ENCODE measurements around the gene UBL4B. TPM values are rescaled to one million over a fixed set of nuclear protein-coding genes. Genes with fewer than 3 reads are reported as not detected.

The UBL4B gene
- total RNA-seq, 6 experiments from 2014 or later = not detected

DNA sequence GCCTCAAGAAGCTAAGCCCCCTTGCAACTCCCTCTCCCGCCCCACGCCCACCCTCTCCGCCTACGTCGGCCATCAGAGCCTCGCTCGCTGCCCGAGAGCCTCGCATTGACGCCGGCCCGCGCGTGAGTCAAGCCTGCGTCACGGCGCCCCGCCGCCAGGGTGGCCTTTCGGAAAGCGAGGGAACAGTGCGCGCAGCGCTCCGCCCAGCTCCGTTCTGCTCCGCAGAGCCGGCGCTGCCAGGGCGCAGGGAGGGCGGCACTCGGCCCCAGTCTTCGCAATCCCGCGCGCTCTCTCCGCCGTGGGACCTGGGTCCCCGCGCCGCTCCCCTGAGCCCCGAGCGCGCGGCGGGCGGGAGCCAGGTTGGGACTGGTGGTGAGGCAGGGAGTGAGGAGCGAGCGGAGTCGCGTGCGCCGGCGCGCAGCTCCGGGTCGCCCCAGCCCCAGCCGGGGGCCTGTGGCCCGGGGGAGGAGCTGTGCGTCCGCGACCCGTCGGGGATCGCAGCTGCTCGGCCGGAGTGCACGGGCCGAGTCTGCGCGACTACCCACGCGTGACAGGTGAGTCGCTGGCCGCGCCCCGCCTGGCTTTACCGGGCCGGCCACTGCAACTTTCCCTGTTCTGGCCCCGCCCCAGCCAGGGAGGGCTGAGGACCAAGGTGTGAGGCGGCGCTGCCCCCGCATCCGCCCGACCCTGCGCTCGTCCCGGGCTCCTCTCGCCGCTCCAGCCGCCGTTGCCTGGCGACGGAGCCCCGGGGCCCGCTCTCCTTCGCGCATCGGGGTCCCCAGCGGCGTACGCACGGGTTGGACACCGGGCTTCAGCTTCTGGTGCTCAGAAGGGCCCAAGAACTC is 38.3 kb downstream of the UBL4B start, which contains the start of gene SLC6A17:
SLC6A17 (plus strand) TSS at position 165 of the 845 bp plus-strand sequence. CDS start 16,436 bp downstream, outside the sequence.
- WGBS (ENCODE audit: insufficient coverage, low coverage, low lambda C conversion rate, missing lambda C conversion rate) = no CpG with 5 or more reads among the region's 104 CpGs
- H3K4me3 ChIP-seq = no peak within 1 kb of the TSS
- no peaks in the 10 kb centered on the region for H3K4me1 ChIP-seq
- intact Hi-C loops (cut with DNase I) = no loop called here
- H3K36me3 ChIP-seq = no peaks in the 10 kb centered on the region
- H3K27me3 ChIP-seq = no peaks in the 10 kb centered on the region
- H3K9me3 ChIP-seq = no peaks in the 10 kb centered on the region
- no peak for DNase-seq
- no peak for TF ChIP-seq POLR2A (IDR thresholded peaks at IDR 0.05)
- TF ChIP-seq, protein P1, sequence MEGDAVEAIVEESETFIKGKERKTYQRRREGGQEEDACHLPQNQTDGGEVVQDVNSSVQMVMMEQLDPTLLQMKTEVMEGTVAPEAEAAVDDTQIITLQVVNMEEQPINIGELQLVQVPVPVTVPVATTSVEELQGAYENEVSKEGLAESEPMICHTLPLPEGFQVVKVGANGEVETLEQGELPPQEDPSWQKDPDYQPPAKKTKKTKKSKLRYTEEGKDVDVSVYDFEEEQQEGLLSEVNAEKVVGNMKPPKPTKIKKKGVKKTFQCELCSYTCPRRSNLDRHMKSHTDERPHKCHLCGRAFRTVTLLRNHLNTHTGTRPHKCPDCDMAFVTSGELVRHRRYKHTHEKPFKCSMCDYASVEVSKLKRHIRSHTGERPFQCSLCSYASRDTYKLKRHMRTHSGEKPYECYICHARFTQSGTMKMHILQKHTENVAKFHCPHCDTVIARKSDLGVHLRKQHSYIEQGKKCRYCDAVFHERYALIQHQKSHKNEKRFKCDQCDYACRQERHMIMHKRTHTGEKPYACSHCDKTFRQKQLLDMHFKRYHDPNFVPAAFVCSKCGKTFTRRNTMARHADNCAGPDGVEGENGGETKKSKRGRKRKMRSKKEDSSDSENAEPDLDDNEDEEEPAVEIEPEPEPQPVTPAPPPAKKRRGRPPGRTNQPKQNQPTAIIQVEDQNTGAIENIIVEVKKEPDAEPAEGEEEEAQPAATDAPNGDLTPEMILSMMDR (IDR thresholded peaks at IDR 0.05) = no peak
- peak in 1 of 4 donors; percentile 15 for ATAC-seq
- H3K27ac ChIP-seq = no peak within 1 kb of the TSS

DNA sequence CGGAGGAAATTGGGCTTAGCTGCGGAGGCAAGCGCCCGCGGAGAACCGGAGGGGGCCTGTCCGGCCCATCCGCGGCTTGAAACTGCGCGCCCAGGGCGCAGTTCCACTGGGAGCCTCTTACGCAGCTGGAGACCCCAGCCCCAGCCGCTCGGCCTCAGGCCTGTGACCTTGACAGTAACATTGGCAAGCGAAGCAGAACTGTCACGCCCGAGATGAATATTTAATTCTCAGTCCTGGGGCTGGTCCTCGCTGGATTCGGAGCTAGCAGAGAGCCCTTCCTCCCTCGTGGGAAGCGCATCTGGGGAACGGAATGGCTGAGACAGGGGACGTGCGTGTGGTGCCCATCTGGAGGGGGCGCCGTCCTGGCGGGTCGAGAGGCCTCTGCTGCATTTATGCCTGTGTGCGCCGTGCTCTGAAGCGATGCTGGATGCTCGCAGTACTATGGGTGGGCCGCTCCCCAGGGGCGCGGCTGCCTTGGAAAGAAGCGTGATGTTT is 39.0 kb downstream of the UBL4B start:
- no peak overlapping the region for H3K27ac ChIP-seq
- intact Hi-C loops (cut with DNase I) = no loop called here
- H3K27me3 ChIP-seq = no peaks in the 10 kb centered on the region
- no peaks in the 10 kb centered on the region for H3K9me3 ChIP-seq
- TF ChIP-seq, protein P1 (IDR thresholded peaks at IDR 0.05) = no peak
- TF ChIP-seq POLR2A (IDR thresholded peaks at IDR 0.05) = no peak
- no peaks in the 10 kb centered on the region for H3K4me1 ChIP-seq
- no peak overlapping the region for H3K4me3 ChIP-seq
- ATAC-seq (no peak), DNase-seq (no peak)
- H3K36me3 ChIP-seq = no peaks in the 10 kb centered on the region
- 26% methylated on average over 3 of the region's 37 CpGs for WGBS (ENCODE audit: insufficient coverage, low coverage, low lambda C conversion rate, missing lambda C conversion rate)

DNA sequence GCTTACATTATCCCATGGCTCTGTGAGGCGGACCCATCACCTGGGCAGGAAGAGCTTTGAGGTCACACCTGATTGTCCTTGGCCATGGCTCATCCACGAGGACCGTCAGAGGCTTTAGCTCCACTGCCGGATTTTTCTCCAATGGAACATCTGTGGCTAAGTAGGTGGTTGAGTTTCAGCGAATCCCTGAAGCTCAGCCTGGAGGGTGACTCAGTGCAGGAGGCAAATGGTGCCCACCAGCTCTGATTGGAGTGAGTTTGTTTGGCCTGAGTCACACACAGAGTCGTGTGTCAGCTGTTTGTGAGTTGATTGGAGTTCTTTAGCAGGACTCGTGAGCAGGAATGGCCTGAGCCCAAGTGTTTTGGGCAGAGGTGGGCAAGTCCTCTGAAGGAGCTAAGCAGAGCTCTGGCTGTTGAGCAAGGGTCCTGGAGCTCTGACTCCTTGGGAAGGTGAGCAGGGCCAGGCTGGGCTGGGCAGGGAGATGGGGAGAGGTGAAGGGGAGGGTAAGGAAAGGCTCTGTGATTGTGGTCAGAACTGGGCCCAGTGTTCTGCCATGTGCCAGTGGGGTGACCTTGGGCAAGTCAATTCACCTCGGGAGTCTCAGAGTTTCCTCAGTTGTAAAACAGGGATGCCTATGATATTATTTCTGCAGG is 40.0 kb downstream of the UBL4B start:
- no peaks in the 10 kb centered on the region for H3K36me3 ChIP-seq
- H3K27me3 ChIP-seq = no peaks in the 10 kb centered on the region
- TF ChIP-seq, protein P1 (IDR thresholded peaks at IDR 0.05) = no peak
- no peak for TF ChIP-seq POLR2A (IDR thresholded peaks at IDR 0.05)
- no peak overlapping the region for H3K27ac ChIP-seq
- intact Hi-C loops (cut with DNase I) = no loop called here
- H3K4me1 ChIP-seq = no peaks in the 10 kb centered on the region
- no peak overlapping the region for H3K4me3 ChIP-seq
- ATAC-seq = peak in 1 of 4 donors; percentile 13
- WGBS (ENCODE audit: insufficient coverage, low coverage, low lambda C conversion rate, missing lambda C conversion rate) = 45% methylated on average over 6 of the region's 8 CpGs
- no peak for DNase-seq
- no peaks in the 10 kb centered on the region for H3K9me3 ChIP-seq

DNA sequence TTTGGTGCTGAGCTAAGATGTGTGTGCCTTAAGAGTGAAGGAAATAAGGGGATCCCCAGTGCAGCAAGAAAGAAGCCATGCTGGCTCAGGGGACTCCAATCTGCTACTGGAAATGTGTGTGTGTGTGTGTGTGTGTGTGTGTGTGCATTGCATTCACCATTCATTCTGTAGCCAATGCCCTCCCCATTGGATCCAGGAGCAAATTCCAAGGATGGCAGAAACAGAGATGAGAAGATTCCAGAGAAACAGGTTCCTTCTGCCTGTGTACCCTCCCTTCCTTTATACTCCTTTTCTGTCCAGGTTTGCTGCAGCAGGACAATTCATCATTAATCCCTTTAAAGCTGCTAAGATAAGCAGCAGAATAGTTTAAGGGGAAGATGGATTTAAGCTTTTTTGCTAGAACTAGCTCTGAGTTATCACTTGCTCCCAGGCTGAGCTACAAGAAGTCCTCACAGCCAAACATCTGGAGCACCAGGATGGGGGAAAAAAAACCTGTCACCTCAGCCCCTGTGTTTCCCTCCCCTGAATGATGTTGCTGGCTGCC is 41.2 kb downstream of the UBL4B start:
- Histone ChIP-seq H3K27me3 (no peaks in the 10 kb centered on the region), H3K27ac (no peak overlapping the region), H3K4me3 (no peak overlapping the region), H3K4me1 (no peaks in the 10 kb centered on the region), H3K36me3 (no peaks in the 10 kb centered on the region), H3K9me3 (no peaks in the 10 kb centered on the region)
- TF ChIP-seq POLR2A (IDR thresholded peaks at IDR 0.05) = no peak
- TF ChIP-seq, protein P1 (IDR thresholded peaks at IDR 0.05) = no peak
- no peak for ATAC-seq
- DNase-seq = no peak
- intact Hi-C loops (cut with DNase I) = no loop called here

Data from right lobe of liver (tissue), 6 donors.